ENCODE measurements around the gene TNFRSF25.

The TNFRSF25 gene

GRCh38 chr1:6466023-6466422 is at the start of gene TNFRSF25:
TNFRSF25 (minus strand) TSS chr1:6466173; CDS start chr1:6466107, 66 bp downstream.
- H3K36me3 Mint-ChIP-seq (ENCODE audit: low read depth): peaks cover 40% of the 10 kb centered on the region
- peak; percentile 78 for DNase-seq

GRCh38 chr1:6515771-6516170 is 49.8 kb upstream of the TNFRSF25 start:
- H3K9me3 Mint-ChIP-seq: no peaks in the 10 kb centered on the region
- DNase-seq: no peak
- H3K36me3 Mint-ChIP-seq (ENCODE audit: low read depth): peaks cover 3% of the 10 kb centered on the region
- no peak overlapping the region for H3K4me3 Mint-ChIP-seq
- no peaks in the 10 kb centered on the region for H3K4me1 Mint-ChIP-seq (ENCODE audit: low read depth)
- H3K27me3 Mint-ChIP-seq: no peaks in the 10 kb centered on the region
- H3K27ac Mint-ChIP-seq: no peak overlapping the region

More at GRCh38 chr1:6466023-6466422, at the start of gene TNFRSF25:
- Mint-ChIP-seq H3K4me1 (ENCODE audit: low read depth) (peaks cover 39% of the 10 kb centered on the region), H3K27me3 (no peaks in the 10 kb centered on the region), H3K9me3 (no peaks in the 10 kb centered on the region), H3K4me3 (peak within 1 kb of the TSS; percentile 94), H3K27ac (peak within 1 kb of the TSS; percentile 92)

GRCh38 chr1:6513320-6513801 is 47.4 kb upstream of the TNFRSF25 start:
- H3K4me1 Mint-ChIP-seq (ENCODE audit: low read depth): no peaks in the 10 kb centered on the region
- no peak for DNase-seq
- no peaks in the 10 kb centered on the region for H3K9me3 Mint-ChIP-seq
- H3K4me3 Mint-ChIP-seq: no peak overlapping the region
- no peaks in the 10 kb centered on the region for H3K36me3 Mint-ChIP-seq (ENCODE audit: low read depth)
- no peak overlapping the region for H3K27ac Mint-ChIP-seq
- no peaks in the 10 kb centered on the region for H3K27me3 Mint-ChIP-seq

- no peak for DNase-seq
- H3K4me3 Mint-ChIP-seq: no peak overlapping the region
- no peaks in the 10 kb centered on the region for H3K9me3 Mint-ChIP-seq
- H3K4me1 Mint-ChIP-seq (ENCODE audit: low read depth): no peaks in the 10 kb centered on the region
- H3K27me3 Mint-ChIP-seq: no peaks in the 10 kb centered on the region
- H3K27ac Mint-ChIP-seq: no peak overlapping the region
- H3K36me3 Mint-ChIP-seq (ENCODE audit: low read depth): no peaks in the 10 kb centered on the region
Observed at GRCh38 chr1:6512908-6513280, 46.9 kb upstream of the TNFRSF25 start.

GRCh38 chr1:6512245-6512907 is 46.4 kb upstream of the TNFRSF25 start:
- Mint-ChIP-seq H3K4me3 (no peak overlapping the region), H3K36me3 (ENCODE audit: low read depth) (no peaks in the 10 kb centered on the region), H3K4me1 (ENCODE audit: low read depth) (no peaks in the 10 kb centered on the region), H3K27me3 (no peaks in the 10 kb centered on the region), H3K27ac (no peak overlapping the region), H3K9me3 (no peaks in the 10 kb centered on the region)
- DNase-seq: no peak

GRCh38 chr1:6511561-6512244 is 45.7 kb upstream of the TNFRSF25 start:
- H3K4me1 Mint-ChIP-seq (ENCODE audit: low read depth): no peaks in the 10 kb centered on the region
- H3K9me3 Mint-ChIP-seq: no peaks in the 10 kb centered on the region
- H3K4me3 Mint-ChIP-seq: no peak overlapping the region
- DNase-seq: no peak
- no peaks in the 10 kb centered on the region for H3K36me3 Mint-ChIP-seq (ENCODE audit: low read depth)
- H3K27me3 Mint-ChIP-seq: peaks cover 5% of the 10 kb centered on the region
- H3K27ac Mint-ChIP-seq: no peak overlapping the region

GRCh38 chr1:6511056-6511455 is 45.1 kb upstream of the TNFRSF25 start:
- DNase-seq: no peak
- no peaks in the 10 kb centered on the region for H3K4me1 Mint-ChIP-seq (ENCODE audit: low read depth)
- H3K27me3 Mint-ChIP-seq: peaks cover 6% of the 10 kb centered on the region
- H3K4me3 Mint-ChIP-seq: no peak overlapping the region
- no peaks in the 10 kb centered on the region for H3K9me3 Mint-ChIP-seq
- H3K27ac Mint-ChIP-seq: no peak overlapping the region
- no peaks in the 10 kb centered on the region for H3K36me3 Mint-ChIP-seq (ENCODE audit: low read depth)

- peaks cover 6% of the 10 kb centered on the region for H3K27me3 Mint-ChIP-seq
- H3K9me3 Mint-ChIP-seq: no peaks in the 10 kb centered on the region
- DNase-seq: no peak
- no peak overlapping the region for H3K27ac Mint-ChIP-seq
- H3K4me3 Mint-ChIP-seq: no peak overlapping the region
- no peaks in the 10 kb centered on the region for H3K36me3 Mint-ChIP-seq (ENCODE audit: low read depth)
- H3K4me1 Mint-ChIP-seq (ENCODE audit: low read depth): no peaks in the 10 kb centered on the region
Observed at GRCh38 chr1:6510493-6510892, 44.5 kb upstream of the TNFRSF25 start.

GRCh38 chr1:6509919-6510291 is 43.9 kb upstream of the TNFRSF25 start:
- Mint-ChIP-seq H3K36me3 (ENCODE audit: low read depth) (no peaks in the 10 kb centered on the region), H3K9me3 (no peaks in the 10 kb centered on the region), H3K4me3 (no peak overlapping the region), H3K4me1 (ENCODE audit: low read depth) (no peaks in the 10 kb centered on the region), H3K27ac (no peak overlapping the region), H3K27me3 (peaks cover 6% of the 10 kb centered on the region)
- no peak for DNase-seq

- no peak for DNase-seq
- no peaks in the 10 kb centered on the region for H3K36me3 Mint-ChIP-seq (ENCODE audit: low read depth)
- no peak overlapping the region for H3K4me3 Mint-ChIP-seq
- H3K4me1 Mint-ChIP-seq (ENCODE audit: low read depth): no peaks in the 10 kb centered on the region
- H3K27ac Mint-ChIP-seq: no peak overlapping the region
- peaks cover 6% of the 10 kb centered on the region for H3K27me3 Mint-ChIP-seq
- no peaks in the 10 kb centered on the region for H3K9me3 Mint-ChIP-seq
Observed at GRCh38 chr1:6509220-6509918, 43.4 kb upstream of the TNFRSF25 start.

GRCh38 chr1:6508816-6509189 is 42.8 kb upstream of the TNFRSF25 start:
- DNase-seq: no peak
- Mint-ChIP-seq H3K4me1 (ENCODE audit: low read depth) (no peaks in the 10 kb centered on the region), H3K27me3 (peaks cover 6% of the 10 kb centered on the region), H3K4me3 (no peak overlapping the region), H3K36me3 (ENCODE audit: low read depth) (no peaks in the 10 kb centered on the region), H3K27ac (no peak overlapping the region), H3K9me3 (no peaks in the 10 kb centered on the region)

GRCh38 chr1:6508154-6508815 is 42.3 kb upstream of the TNFRSF25 start:
- no peak overlapping the region for H3K27ac Mint-ChIP-seq
- no peak overlapping the region for H3K4me3 Mint-ChIP-seq
- no peak for DNase-seq
- H3K27me3 Mint-ChIP-seq: peaks cover 6% of the 10 kb centered on the region
- H3K9me3 Mint-ChIP-seq: no peaks in the 10 kb centered on the region
- H3K4me1 Mint-ChIP-seq (ENCODE audit: low read depth): no peaks in the 10 kb centered on the region
- no peaks in the 10 kb centered on the region for H3K36me3 Mint-ChIP-seq (ENCODE audit: low read depth)

- no peak overlapping the region for H3K27ac Mint-ChIP-seq
- H3K9me3 Mint-ChIP-seq: no peaks in the 10 kb centered on the region
- no peak for DNase-seq
- H3K27me3 Mint-ChIP-seq: peaks cover 6% of the 10 kb centered on the region
- no peaks in the 10 kb centered on the region for H3K4me1 Mint-ChIP-seq (ENCODE audit: low read depth)
- H3K36me3 Mint-ChIP-seq (ENCODE audit: low read depth): no peaks in the 10 kb centered on the region
- H3K4me3 Mint-ChIP-seq: no peak overlapping the region
Observed at GRCh38 chr1:6507461-6507911, 41.5 kb upstream of the TNFRSF25 start.

- DNase-seq: no peak
- Mint-ChIP-seq H3K27me3 (peaks cover 6% of the 10 kb centered on the region), H3K4me1 (ENCODE audit: low read depth) (no peaks in the 10 kb centered on the region), H3K9me3 (no peaks in the 10 kb centered on the region), H3K27ac (no peak overlapping the region), H3K4me3 (no peak overlapping the region), H3K36me3 (ENCODE audit: low read depth) (no peaks in the 10 kb centered on the region)
Observed at GRCh38 chr1:6507037-6507428, 41.1 kb upstream of the TNFRSF25 start.

Data from activated T-cell treated with anti-CD3 and anti-CD28 coated beads, Interleukin-2, amount 50 U/mL, for 24 hours (primary cell).